K562 treated with DMSO at 1 percent for 24 hours (cell line): ENCODE data around the gene ABCC2. TPM values are rescaled to one million over a fixed set of nuclear protein-coding genes. Genes with fewer than 3 reads are reported as not detected.

Source experiments
- total RNA-seq: library from RNA; unstranded; fragments of 300-600 nt; gene quantifications from 2 replicates; pipeline ENCODE4 v1.2.3, GENCODE V29; 2022; ENCODE audit warnings: low read depth; ENCODE audit not compliant: insufficient read depth

The ABCC2 gene
- total RNA-seq: 0.35 and 0.51 TPM in 2 replicates

GRCh38 chr10:99782447-99783286, at the start of gene ABCC2:
TSS of gene ABCC2 (plus strand) at chr10:99782640. CDS start at chr10:99782845, 205 bp downstream.

Other genes with a start within 250 kb of the ABCC2 start
- not detected in 2 replicates for gene NKX2-3, start 249.7 kb upstream of the ABCC2 start, total RNA-seq
- gene SLC25A28, start 162.2 kb upstream of the ABCC2 start, total RNA-seq: 14.8 and 17.9 TPM in 2 replicates
- gene ENTPD7, start 123.1 kb upstream of the ABCC2 start, total RNA-seq: 5.2 and 5.8 TPM in 2 replicates
- gene COX15, start 50.5 kb upstream of the ABCC2 start, total RNA-seq: 14.0 and 16.6 TPM in 2 replicates
- 18.9 and 21.9 TPM in 2 replicates for gene CUTC, start 50.4 kb upstream of the ABCC2 start, total RNA-seq
- gene DNMBP, start 227.3 kb downstream of the ABCC2 start, total RNA-seq: 7.5 and 7.9 TPM in 2 replicates